K562 treated with DMSO at 1 percent for 24 hours (cell line): ENCODE measurements around the gene BCAN. TPM values are rescaled to one million over a fixed set of nuclear protein-coding genes. Genes with fewer than 3 reads are reported as not detected.

Experiments
- total RNA-seq: library from RNA; unstranded; fragments of 300-600 nt; gene quantifications from 2 replicates; pipeline ENCODE4 v1.2.3, GENCODE V29; 2022; ENCODE audit warnings: low read depth; ENCODE audit not compliant: insufficient read depth

BCAN gene, protein sequence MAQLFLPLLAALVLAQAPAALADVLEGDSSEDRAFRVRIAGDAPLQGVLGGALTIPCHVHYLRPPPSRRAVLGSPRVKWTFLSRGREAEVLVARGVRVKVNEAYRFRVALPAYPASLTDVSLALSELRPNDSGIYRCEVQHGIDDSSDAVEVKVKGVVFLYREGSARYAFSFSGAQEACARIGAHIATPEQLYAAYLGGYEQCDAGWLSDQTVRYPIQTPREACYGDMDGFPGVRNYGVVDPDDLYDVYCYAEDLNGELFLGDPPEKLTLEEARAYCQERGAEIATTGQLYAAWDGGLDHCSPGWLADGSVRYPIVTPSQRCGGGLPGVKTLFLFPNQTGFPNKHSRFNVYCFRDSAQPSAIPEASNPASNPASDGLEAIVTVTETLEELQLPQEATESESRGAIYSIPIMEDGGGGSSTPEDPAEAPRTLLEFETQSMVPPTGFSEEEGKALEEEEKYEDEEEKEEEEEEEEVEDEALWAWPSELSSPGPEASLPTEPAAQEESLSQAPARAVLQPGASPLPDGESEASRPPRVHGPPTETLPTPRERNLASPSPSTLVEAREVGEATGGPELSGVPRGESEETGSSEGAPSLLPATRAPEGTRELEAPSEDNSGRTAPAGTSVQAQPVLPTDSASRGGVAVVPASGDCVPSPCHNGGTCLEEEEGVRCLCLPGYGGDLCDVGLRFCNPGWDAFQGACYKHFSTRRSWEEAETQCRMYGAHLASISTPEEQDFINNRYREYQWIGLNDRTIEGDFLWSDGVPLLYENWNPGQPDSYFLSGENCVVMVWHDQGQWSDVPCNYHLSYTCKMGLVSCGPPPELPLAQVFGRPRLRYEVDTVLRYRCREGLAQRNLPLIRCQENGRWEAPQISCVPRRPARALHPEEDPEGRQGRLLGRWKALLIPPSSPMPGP
- total RNA-seq, result 0.31 and 0.39 TPM in 2 replicates

DNA sequence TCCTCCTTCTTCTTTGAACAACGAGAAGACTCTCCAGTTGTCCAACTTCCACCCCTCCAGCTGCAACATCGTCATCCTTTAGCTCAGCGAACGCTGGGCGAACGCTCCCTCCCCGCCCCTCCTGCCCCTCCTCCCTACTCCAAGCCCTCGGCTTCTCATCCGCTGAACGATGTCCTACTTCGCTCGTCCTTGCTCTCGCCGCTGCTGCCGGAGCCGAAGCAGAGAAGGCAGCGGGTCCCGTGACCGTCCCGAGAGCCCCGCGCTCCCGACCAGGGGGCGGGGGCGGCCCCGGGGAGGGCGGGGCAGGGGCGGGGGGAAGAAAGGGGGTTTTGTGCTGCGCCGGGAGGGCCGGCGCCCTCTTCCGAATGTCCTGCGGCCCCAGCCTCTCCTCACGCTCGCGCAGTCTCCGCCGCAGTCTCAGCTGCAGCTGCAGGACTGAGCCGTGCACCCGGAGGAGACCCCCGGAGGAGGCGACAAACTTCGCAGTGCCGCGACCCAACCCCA lies at the start of gene BCAN:
Gene BCAN (plus strand): TSS at position 357 of the 504 bp plus-strand sequence. CDS start 3,938 bp downstream, outside the sequence.

GRCh38 chr1:156601122-156601830 lies 40.6 kb upstream of the BCAN start, which contains the start of gene GPATCH4:
TSS of gene GPATCH4 (minus strand) at chr1:156601479.

DNA sequence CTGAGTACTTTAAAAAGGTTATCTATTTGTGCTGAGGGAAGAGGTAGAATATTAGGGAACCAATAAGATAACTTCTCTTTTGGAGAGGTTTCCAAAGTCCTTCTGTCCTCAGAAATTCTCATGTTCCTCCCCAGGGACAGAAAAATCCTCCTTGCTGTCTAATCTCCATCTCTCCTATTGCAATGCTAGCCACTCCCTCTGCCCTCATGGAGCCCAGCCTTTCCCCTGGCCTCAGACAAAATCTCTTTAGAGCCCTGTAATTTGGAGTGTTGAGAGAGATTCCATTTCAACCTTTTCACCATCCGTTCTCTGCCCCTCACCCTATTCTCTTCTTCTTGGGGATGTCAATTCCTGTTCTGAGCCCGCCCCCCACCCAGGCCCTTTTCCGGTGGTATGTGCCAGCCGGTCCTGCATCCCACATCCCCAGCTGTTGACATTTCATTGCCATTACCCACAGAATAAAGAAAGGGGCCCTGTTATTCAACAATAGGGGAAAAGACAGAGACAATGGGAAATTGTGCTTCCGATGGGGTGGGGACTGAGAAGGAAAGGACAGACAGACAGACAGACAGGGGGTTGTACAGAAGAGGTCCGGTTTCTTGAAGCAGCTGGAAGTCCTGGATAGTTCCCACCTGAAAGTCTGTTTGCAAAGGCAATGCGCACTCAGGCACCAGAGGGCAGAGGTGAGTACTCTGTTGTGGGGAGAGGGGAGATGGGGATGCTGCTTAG lies 22.9 kb upstream of the BCAN start, which contains the start of gene HAPLN2:
Gene HAPLN2 (plus strand): TSS at position 563 of the 729 bp plus-strand sequence. CDS start 4,076 bp downstream, outside the sequence.

DNA sequence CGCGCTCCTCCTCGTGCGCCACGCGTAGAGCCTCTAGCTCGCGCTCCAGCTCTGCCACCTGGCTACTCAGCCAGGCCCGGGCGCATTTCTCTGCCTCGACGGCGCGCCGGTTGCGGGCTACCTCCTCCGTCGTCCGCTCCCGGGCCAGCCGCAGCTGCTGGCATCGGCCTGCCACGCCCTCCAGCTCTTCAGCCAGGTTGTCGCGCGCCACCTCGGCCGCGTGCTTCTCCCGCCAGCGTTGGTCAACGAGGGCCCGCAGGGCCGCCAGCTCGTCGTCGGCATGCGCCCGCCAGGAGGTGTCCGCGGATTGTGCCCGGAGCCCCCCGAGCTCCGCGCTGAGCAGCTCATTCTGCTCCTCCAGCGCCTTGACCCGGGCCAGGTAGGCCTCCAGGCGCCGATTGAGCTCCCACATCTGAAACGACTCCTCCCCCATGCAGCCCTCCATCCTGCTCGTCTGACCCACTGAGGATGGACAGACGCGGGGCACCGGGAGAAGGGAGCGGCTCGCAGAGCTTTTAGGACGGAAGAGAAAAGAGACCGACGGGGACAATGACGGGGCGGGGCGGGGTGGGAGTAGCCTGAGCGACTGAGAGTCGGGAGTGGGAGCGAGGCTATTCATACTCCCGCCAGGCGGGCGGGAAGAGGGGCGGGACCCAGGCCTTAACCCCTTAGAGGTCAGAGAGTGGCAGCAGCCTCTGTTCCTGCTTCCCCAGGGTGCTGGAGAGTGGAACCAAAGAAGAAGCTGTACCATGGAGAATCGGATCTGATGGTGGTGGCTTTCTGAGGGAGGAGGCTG lies 35.1 kb downstream of the BCAN start, which contains the start of gene NES:
Gene NES (minus strand): TSS at position 588 of the 796 bp plus-strand sequence. CDS start 143 bp downstream, at position 445.

GRCh38 chr1:156705321-156705917 lies 63.5 kb downstream of the BCAN start, which contains the start of gene CRABP2:
TSS of gene CRABP2 (minus strand) at chr1:156705583. CDS start at chr1:156705446, 137 bp downstream.

Other genes starting within 250 kb of the BCAN start
- gene MEF2D, start 141.3 kb upstream of the BCAN start, total RNA-seq, result 12.9 and 13.0 TPM in 2 replicates
- 25.8 and 26.3 TPM in 2 replicates for gene IQGAP3, start 69.6 kb upstream of the BCAN start, total RNA-seq
- gene TTC24, start 62.4 kb upstream of the BCAN start, total RNA-seq, result not detected in 2 replicates
- gene NAXE, start 50.3 kb upstream of the BCAN start, total RNA-seq, result 150 and 152 TPM in 2 replicates
- gene GPATCH4, start 40.6 kb upstream of the BCAN start, total RNA-seq, result 14.5 and 15.0 TPM in 2 replicates
- 5.1 and 5.2 TPM in 2 replicates for gene HAPLN2, start 22.7 kb upstream of the BCAN start, total RNA-seq
- 6.8 and 7.7 TPM in 2 replicates for gene NES, start 35.3 kb downstream of the BCAN start, total RNA-seq
- gene CRABP2, start 63.5 kb downstream of the BCAN start, total RNA-seq, result 2.5 and 4.2 TPM in 2 replicates
- 72.0 and 76.3 TPM in 2 replicates for gene METTL25B, start 86.4 kb downstream of the BCAN start, total RNA-seq
- 35.3 and 37.3 TPM in 2 replicates for gene ISG20L2, start 86.6 kb downstream of the BCAN start, total RNA-seq
- 21.1 and 32.9 TPM in 2 replicates for gene MRPL24, start 99.0 kb downstream of the BCAN start, total RNA-seq
- gene HDGF, start 109.6 kb downstream of the BCAN start, total RNA-seq, result 155 and 157 TPM in 2 replicates
- gene PRCC, start 125.4 kb downstream of the BCAN start, total RNA-seq, result 92.3 and 97.2 TPM in 2 replicates
- gene SH2D2A, start 174.7 kb downstream of the BCAN start, total RNA-seq, result 13.8 and 17.6 TPM in 2 replicates
- gene INSRR, start 217.0 kb downstream of the BCAN start, total RNA-seq, result 0.45 and 0.51 TPM in 2 replicates
- 18.2 and 25.6 TPM in 2 replicates for gene NTRK1, start 218.7 kb downstream of the BCAN start, total RNA-seq